Measurements from ENCODE around the gene ARID4B.

ARID4B gene

GRCh38 chr1:235296729-235297128 lies 31.2 kb downstream of the ARID4B start:
- no peak overlapping the region for H2AFZ ChIP-seq (ENCODE audit: low read length)
- H3K9me2 ChIP-seq (ENCODE audit: low read depth, low read length): no peaks in the 10 kb centered on the region
- H3K4me1 ChIP-seq (ENCODE audit: insufficient read depth, low read length, severe bottlenecking): peaks cover 24% of the 10 kb centered on the region
- no peaks in the 10 kb centered on the region for H3K27me3 ChIP-seq (ENCODE audit: insufficient read depth, low read length)
- H3K79me2 ChIP-seq (ENCODE audit: insufficient read depth, low read length): peaks cover 93% of the 10 kb centered on the region
- no peak overlapping the region for H3K4me3 ChIP-seq (ENCODE audit: low read depth, low read length, poor library complexity, severe bottlenecking)
- TF ChIP-seq EZH2 (IDR thresholded peaks at IDR 0.05; ENCODE audit: borderline replicate concordance, low read length): no peak
- TF ChIP-seq, protein P1, sequence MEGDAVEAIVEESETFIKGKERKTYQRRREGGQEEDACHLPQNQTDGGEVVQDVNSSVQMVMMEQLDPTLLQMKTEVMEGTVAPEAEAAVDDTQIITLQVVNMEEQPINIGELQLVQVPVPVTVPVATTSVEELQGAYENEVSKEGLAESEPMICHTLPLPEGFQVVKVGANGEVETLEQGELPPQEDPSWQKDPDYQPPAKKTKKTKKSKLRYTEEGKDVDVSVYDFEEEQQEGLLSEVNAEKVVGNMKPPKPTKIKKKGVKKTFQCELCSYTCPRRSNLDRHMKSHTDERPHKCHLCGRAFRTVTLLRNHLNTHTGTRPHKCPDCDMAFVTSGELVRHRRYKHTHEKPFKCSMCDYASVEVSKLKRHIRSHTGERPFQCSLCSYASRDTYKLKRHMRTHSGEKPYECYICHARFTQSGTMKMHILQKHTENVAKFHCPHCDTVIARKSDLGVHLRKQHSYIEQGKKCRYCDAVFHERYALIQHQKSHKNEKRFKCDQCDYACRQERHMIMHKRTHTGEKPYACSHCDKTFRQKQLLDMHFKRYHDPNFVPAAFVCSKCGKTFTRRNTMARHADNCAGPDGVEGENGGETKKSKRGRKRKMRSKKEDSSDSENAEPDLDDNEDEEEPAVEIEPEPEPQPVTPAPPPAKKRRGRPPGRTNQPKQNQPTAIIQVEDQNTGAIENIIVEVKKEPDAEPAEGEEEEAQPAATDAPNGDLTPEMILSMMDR (IDR thresholded peaks at IDR 0.05; ENCODE audit: low read length): no peak
- H3F3A ChIP-seq (ENCODE audit: insufficient read depth, low read length): no peaks in the 10 kb centered on the region
- no peak overlapping the region for H3K27ac ChIP-seq (ENCODE audit: low read depth, low read length, poor library complexity, severe bottlenecking)
- 0 out of 2 replicates have a peak, but pooled peaks cover 9% of the 10 kb centered on the region for H3K36me3 ChIP-seq (ENCODE audit: insufficient read depth, low read length)
- H3K9ac ChIP-seq (ENCODE audit: low read length): no peak overlapping the region
- H4K20me1 ChIP-seq (ENCODE audit: insufficient read depth, low read length): no peaks in the 10 kb centered on the region
- no peak overlapping the region for H3K4me2 ChIP-seq (ENCODE audit: low read length)
- H3K9me3 ChIP-seq (ENCODE audit: low read length): peaks cover 8% of the 10 kb centered on the region

DNA sequence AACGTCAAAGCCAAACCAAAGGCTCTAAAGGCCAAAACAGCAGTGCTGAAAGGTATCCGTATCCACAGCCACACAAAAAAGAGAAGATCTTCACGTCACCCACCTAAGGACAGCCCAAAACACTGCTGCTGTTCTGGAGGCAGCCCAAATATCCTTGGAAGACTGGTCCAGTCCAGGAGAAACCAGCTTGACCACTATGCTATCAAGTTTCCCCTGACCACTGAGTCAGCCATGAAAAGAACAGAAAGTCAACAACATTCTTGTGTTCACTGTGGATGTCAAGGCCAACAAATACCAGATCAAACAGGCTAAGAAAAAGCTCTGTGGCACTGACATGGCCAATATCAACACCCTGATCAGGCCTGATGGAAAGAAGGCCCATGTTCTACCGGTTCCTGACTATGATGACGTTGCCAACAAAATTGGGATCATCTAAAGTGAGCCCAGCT lies 32.1 kb downstream of the ARID4B start:
- Histone ChIP-seq H4K20me1 (ENCODE audit: insufficient read depth, low read length) (no peaks in the 10 kb centered on the region), H3K27me3 (ENCODE audit: insufficient read depth, low read length) (no peaks in the 10 kb centered on the region), H3K9ac (ENCODE audit: low read length) (no peak overlapping the region), H3K9me3 (ENCODE audit: low read length) (peaks cover 8% of the 10 kb centered on the region), H3K4me1 (ENCODE audit: insufficient read depth, low read length, severe bottlenecking) (peaks cover 29% of the 10 kb centered on the region), H3K36me3 (ENCODE audit: insufficient read depth, low read length) (0 out of 2 replicates have a peak, but pooled peaks cover 9% of the 10 kb centered on the region), H3K9me2 (ENCODE audit: low read depth, low read length) (no peaks in the 10 kb centered on the region), H3K79me2 (ENCODE audit: insufficient read depth, low read length) (peaks cover 95% of the 10 kb centered on the region), H3K4me2 (ENCODE audit: low read length) (no peak overlapping the region), H3K4me3 (ENCODE audit: low read depth, low read length, poor library complexity, severe bottlenecking) (no peak overlapping the region), H2AFZ (ENCODE audit: low read length) (no peak overlapping the region), H3K27ac (ENCODE audit: low read depth, low read length, poor library complexity, severe bottlenecking) (no peak overlapping the region), H3F3A (ENCODE audit: insufficient read depth, low read length) (no peaks in the 10 kb centered on the region)
- TF ChIP-seq EZH2 (IDR thresholded peaks at IDR 0.05; ENCODE audit: borderline replicate concordance, low read length): no peak
- TF ChIP-seq, protein P1 (IDR thresholded peaks at IDR 0.05; ENCODE audit: low read length): no peak

DNA sequence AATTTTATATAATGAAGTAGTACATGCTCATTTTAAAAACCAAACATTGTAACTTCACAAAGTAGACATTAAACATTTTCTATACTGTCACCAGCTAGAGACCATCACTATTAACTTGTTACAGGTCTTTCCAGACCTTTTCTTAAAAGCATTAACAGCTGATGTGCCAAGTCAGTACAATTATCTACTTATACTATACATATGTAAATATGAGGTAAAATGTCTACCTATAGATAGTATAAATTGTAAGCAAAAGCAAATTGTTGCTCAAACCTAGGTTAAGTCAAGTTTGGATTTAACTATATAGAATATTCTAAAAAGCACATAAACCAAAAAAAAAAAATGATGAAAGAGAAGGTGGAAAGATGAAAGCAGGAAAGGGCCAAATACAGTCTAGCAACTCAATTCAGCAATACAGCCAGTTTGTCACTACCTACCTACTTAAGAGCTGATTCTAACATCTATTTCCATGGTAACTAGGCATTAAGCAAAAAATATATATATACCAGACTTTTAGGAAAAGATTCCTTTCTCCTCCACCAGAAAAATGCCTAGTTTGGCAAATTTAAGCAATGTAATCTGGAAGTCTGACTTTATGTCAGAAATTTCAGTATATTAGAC lies 34.5 kb downstream of the ARID4B start:
- H3K4me1 ChIP-seq (ENCODE audit: insufficient read depth, low read length, severe bottlenecking): peaks cover 36% of the 10 kb centered on the region
- H3K4me2 ChIP-seq (ENCODE audit: low read length): no peak overlapping the region
- no peaks in the 10 kb centered on the region for H4K20me1 ChIP-seq (ENCODE audit: insufficient read depth, low read length)
- H3K9me3 ChIP-seq (ENCODE audit: low read length): peaks cover 8% of the 10 kb centered on the region
- no peaks in the 10 kb centered on the region for H3K27me3 ChIP-seq (ENCODE audit: insufficient read depth, low read length)
- H3K27ac ChIP-seq (ENCODE audit: low read depth, low read length, poor library complexity, severe bottlenecking): no peak overlapping the region
- H3K9ac ChIP-seq (ENCODE audit: low read length): no peak overlapping the region
- H3K9me2 ChIP-seq (ENCODE audit: low read depth, low read length): no peaks in the 10 kb centered on the region
- H3K4me3 ChIP-seq (ENCODE audit: low read depth, low read length, poor library complexity, severe bottlenecking): no peak overlapping the region
- H3F3A ChIP-seq (ENCODE audit: insufficient read depth, low read length): no peaks in the 10 kb centered on the region
- TF ChIP-seq, protein P1 (IDR thresholded peaks at IDR 0.05; ENCODE audit: low read length): no peak
- TF ChIP-seq EZH2 (IDR thresholded peaks at IDR 0.05; ENCODE audit: borderline replicate concordance, low read length): no peak
- peaks cover 9% of the 10 kb centered on the region; the same call in 1 of the 2 replicates for H3K36me3 ChIP-seq (ENCODE audit: insufficient read depth, low read length)
- H3K79me2 ChIP-seq (ENCODE audit: insufficient read depth, low read length): peaks cover 97% of the 10 kb centered on the region
- H2AFZ ChIP-seq (ENCODE audit: low read length): no peak overlapping the region
